HG03060 (cell line): ENCODE measurements around the gene SCAF11.

Experiments
- ATAC-seq: cut with Tn5 transposase; IDR thresholded peaks from one replicate; pipeline ENCODE4 v1.9.1; 2021; ENCODE audit warnings: low read depth, moderate number of reproducible peaks; ENCODE audit not compliant: unreplicated experiment

Gene SCAF11

GRCh38 chr12:45986641-45987339 is 3.6 kb downstream of the SCAF11 start:
- no peak for ATAC-seq

GRCh38 chr12:45981075-45981837 is 9.1 kb downstream of the SCAF11 start:
- ATAC-seq, result no peak

GRCh38 chr12:45980540-45980939 is 9.8 kb downstream of the SCAF11 start:
- ATAC-seq, result no peak

- no peak for ATAC-seq
Observed at GRCh38 chr12:45978108-45978507, 12.3 kb downstream of the SCAF11 start.

- ATAC-seq, result no peak
Observed at GRCh38 chr12:45977620-45978019, 12.8 kb downstream of the SCAF11 start.

GRCh38 chr12:45975506-45975905 is 14.9 kb downstream of the SCAF11 start:
- ATAC-seq, result no peak

GRCh38 chr12:45974883-45975282 is 15.5 kb downstream of the SCAF11 start:
- ATAC-seq, result no peak

- ATAC-seq, result no peak
Observed at GRCh38 chr12:45974171-45974719, 16.1 kb downstream of the SCAF11 start.

GRCh38 chr12:45973526-45973925 is 16.8 kb downstream of the SCAF11 start:
- no peak for ATAC-seq

GRCh38 chr12:45970391-45970790 is 20.0 kb downstream of the SCAF11 start:
- no peak for ATAC-seq

GRCh38 chr12:45969084-45969483 is 21.3 kb downstream of the SCAF11 start:
- no peak for ATAC-seq

GRCh38 chr12:45966486-45966885 is 23.9 kb downstream of the SCAF11 start:
- ATAC-seq, result no peak

GRCh38 chr12:45962553-45963325 is 27.6 kb downstream of the SCAF11 start:
- no peak for ATAC-seq

GRCh38 chr12:45959728-45960127 is 30.6 kb downstream of the SCAF11 start:
- no peak for ATAC-seq

GRCh38 chr12:45959025-45959424 is 31.3 kb downstream of the SCAF11 start:
- ATAC-seq, result no peak

- no peak for ATAC-seq
Observed at GRCh38 chr12:45948546-45948945, 41.8 kb downstream of the SCAF11 start.

- no peak for ATAC-seq
Observed at GRCh38 chr12:45946435-45946834, 43.9 kb downstream of the SCAF11 start.

- no peak for ATAC-seq
Observed at GRCh38 chr12:45944771-45945170, 45.6 kb downstream of the SCAF11 start.

GRCh38 chr12:45939759-45940158 is 50.6 kb downstream of the SCAF11 start:
- no peak for ATAC-seq

GRCh38 chr12:45938566-45938965 is 51.8 kb downstream of the SCAF11 start:
- ATAC-seq, result no peak

- no peak for ATAC-seq
Observed at GRCh38 chr12:45934956-45935355, 55.4 kb downstream of the SCAF11 start.
